Activated T-cell treated with anti-CD3 and anti-CD28 coated beads, Interleukin-2, amount 50 U/mL, for 72 hours (primary cell): Measurements from ENCODE around the gene NRAS. TPM values are rescaled to one million over a fixed set of nuclear protein-coding genes. Genes with fewer than 3 reads are reported as not detected.

Experiments
- ATAC-seq, 2 donors: fragments of 150-1000 bp; cut with Tn5 transposase; replicated peaks in 1 of 2; 2 replicates each; pipeline ENCODE4 v1.10.0; 2021; ENCODE audit warnings: moderate library complexity in 2 of 2, mild to moderate bottlenecking in 1 of 2
- DNase-seq, 2 donors: peaks; one replicate each; pipeline ENCODE4 v3.0.0; 2021 to 2022; ENCODE audit warnings: mixed read lengths in 1 of 2
- H3K27ac Mint-ChIP-seq: one replicate; pipeline ENCODE4 v1.8.0; 2022; ENCODE audit warnings: mild to moderate bottlenecking, moderate library complexity, mixed read lengths
- H3K27me3 Mint-ChIP-seq: one replicate; pipeline ENCODE4 v1.8.0; 2022; ENCODE audit warnings: low read depth, mixed read lengths
- H3K36me3 Mint-ChIP-seq, 2 donors: one replicate each; pipeline ENCODE4 v1.8.0; 2022; ENCODE audit warnings: mixed read lengths in 2 of 2, mild to moderate bottlenecking in 1 of 2; ENCODE audit not compliant: insufficient read depth in 2 of 2
- H3K4me1 Mint-ChIP-seq: one replicate; pipeline ENCODE4 v1.8.0; 2022; ENCODE audit warnings: low read depth, mixed read lengths
- H3K4me3 Mint-ChIP-seq, 2 donors: one replicate each; pipeline ENCODE4 v1.8.0; 2022; ENCODE audit warnings: mild to moderate bottlenecking in 2 of 2, mixed read lengths in 2 of 2, moderate library complexity in 2 of 2
- H3K9me3 Mint-ChIP-seq, 2 donors: one replicate each; pipeline ENCODE4 v1.8.0; 2022; ENCODE audit warnings: mixed read lengths in 2 of 2
- total RNA-seq, 2 donors: library from RNA; stranded (reverse); gene quantifications; one replicate each; pipeline ENCODE4 v1.2.3, GENCODE V29; 2022

The NRAS gene
- total RNA-seq, 2 donors from 2014 or later: 63.8 to 73.6 TPM

DNA sequence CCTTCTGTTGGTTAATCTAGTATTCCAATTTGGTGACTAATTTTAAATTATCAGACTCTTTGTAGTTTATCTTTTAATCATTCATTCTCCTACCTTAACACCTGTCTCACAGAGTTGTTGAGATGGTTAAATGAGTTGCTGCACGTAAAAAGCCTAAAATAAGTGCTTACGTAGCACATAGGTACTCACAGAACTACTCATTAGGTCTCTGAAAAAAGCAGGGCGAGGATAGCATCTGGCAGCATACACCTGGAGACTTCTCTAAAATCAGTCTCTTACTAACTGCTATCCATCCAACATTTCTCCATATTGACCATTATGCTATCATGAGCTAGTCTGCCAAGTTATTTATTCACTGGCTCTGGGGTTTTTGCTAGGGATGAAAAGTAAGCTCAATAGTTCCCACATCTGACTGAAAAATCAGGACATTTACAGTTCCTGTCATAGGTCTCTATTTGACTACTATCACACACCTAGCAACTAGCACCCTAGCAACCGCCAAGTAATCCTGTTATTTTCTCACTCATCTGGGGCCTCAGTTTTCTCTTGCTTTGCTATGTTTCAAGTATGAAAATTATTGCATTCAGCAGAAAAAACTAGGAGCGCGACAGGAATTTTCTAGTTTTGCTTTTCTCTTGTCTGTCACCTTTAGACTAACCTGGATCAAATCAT lies 30.0 kb upstream of the NRAS start:
- DNase-seq (peak; percentile 21 to 34), ATAC-seq (peak; percentile 71 to 86)
- peak overlapping the region in 1 of 2 donors; percentile 54 for H3K4me3 Mint-ChIP-seq
- H3K36me3 Mint-ChIP-seq: peaks cover 8 to 41% of the 10 kb centered on the region in 2 donors
- peaks cover 98% of the 10 kb centered on the region for H3K4me1 Mint-ChIP-seq
- no peaks in the 10 kb centered on the region for H3K27me3 Mint-ChIP-seq
- no peaks in the 10 kb centered on the region for H3K9me3 Mint-ChIP-seq
- peak overlapping the region; percentile 92 for H3K27ac Mint-ChIP-seq

DNA sequence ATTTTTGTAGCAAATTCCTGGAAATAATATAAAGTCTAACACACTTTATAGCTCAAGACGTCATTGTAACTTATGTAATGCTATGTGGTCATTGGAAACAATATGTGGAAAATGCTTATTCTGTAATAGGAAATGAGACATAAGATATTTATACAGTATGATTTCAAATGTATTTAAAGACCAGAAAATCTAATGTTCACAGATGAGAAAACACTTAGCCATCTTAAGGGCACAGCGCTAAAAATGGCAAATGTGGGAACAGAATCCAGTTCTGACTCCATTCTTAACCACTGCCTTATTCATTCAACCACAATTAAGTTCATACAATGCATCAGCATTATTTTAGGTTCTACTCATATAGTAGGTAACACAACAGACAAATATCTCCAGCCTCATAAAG lies 28.7 kb upstream of the NRAS start:
- ATAC-seq (peak; percentile 84), DNase-seq (peak in 1 of 2 donors; percentile 26)
- Mint-ChIP-seq H3K36me3 (peaks cover 10 to 45% of the 10 kb centered on the region in 2 donors), H3K27me3 (no peaks in the 10 kb centered on the region), H3K27ac (peak overlapping the region; percentile 86), H3K4me1 (peaks cover 92% of the 10 kb centered on the region), H3K9me3 (no peaks in the 10 kb centered on the region), H3K4me3 (peak overlapping the region in 1 of 2 donors; percentile 54)

DNA sequence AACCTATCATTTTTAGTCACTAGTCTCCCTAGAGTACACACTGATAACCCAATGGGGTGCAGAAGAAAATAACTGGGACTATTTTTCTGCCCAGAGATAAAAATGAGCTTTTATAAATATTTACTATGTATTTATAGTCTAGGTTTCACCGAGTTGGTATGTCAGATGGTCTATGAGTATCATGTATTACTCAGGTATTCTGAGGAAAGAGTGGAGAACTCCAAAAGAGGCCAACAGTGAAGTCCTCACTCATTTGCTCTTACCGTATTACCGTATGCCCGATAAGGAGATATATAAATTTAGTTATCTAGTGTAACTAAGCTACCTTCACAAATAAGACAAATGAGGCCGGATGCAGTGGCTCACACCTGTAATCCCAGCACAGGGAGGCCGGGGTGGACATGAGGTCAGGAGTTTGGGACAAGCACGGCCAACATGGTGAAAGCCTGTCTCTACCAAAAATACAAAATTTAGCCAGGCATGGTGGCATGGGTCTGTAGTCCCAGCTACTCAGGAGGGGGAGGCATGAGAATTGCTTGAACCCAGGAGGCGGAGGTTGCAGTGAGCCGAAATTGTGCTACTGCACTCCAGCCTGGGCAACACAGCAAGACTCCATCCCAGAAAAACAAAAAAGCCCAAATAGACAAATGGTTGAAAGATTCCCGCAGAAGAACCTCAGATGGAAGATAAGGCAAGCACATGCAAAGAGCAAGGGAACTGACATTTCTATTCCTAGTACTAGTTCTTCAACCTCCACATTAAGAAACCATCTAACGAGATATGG lies 25.6 kb upstream of the NRAS start:
- H3K27me3 Mint-ChIP-seq: no peaks in the 10 kb centered on the region
- no peak overlapping the region for H3K4me3 Mint-ChIP-seq
- H3K9me3 Mint-ChIP-seq: no peaks in the 10 kb centered on the region
- H3K36me3 Mint-ChIP-seq: peaks cover 4 to 38% of the 10 kb centered on the region in 2 donors
- DNase-seq (no peak), ATAC-seq (no peak)
- no peak overlapping the region for H3K27ac Mint-ChIP-seq
- H3K4me1 Mint-ChIP-seq: peaks cover 61% of the 10 kb centered on the region

GRCh38 chr1:114740331-114740730 lies 23.8 kb upstream of the NRAS start:
- no peak overlapping the region for H3K27ac Mint-ChIP-seq
- DNase-seq (no peak), ATAC-seq (no peak)
- no peak overlapping the region for H3K4me3 Mint-ChIP-seq
- no peaks in the 10 kb centered on the region for H3K27me3 Mint-ChIP-seq
- H3K36me3 Mint-ChIP-seq: peaks cover 12 to 42% of the 10 kb centered on the region in 2 donors
- peaks cover 49% of the 10 kb centered on the region for H3K4me1 Mint-ChIP-seq
- no peaks in the 10 kb centered on the region for H3K9me3 Mint-ChIP-seq

GRCh38 chr1:114737314-114737849 lies 20.8 kb upstream of the NRAS start:
- H3K27ac Mint-ChIP-seq: peak overlapping the region; percentile 35
- DNase-seq: no peak
- H3K4me3 Mint-ChIP-seq: no peak overlapping the region
- H3K36me3 Mint-ChIP-seq: peaks cover 12 to 36% of the 10 kb centered on the region in 2 donors
- ATAC-seq: no peak
- no peaks in the 10 kb centered on the region for H3K27me3 Mint-ChIP-seq
- H3K4me1 Mint-ChIP-seq: peaks cover 21% of the 10 kb centered on the region
- no peaks in the 10 kb centered on the region for H3K9me3 Mint-ChIP-seq

- Mint-ChIP-seq H3K36me3 (peaks cover 11 to 39% of the 10 kb centered on the region in 2 donors), H3K9me3 (no peaks in the 10 kb centered on the region), H3K27ac (peak overlapping the region; percentile 5), H3K4me3 (no peak overlapping the region), H3K4me1 (peaks cover 6% of the 10 kb centered on the region), H3K27me3 (no peaks in the 10 kb centered on the region)
- ATAC-seq (no peak), DNase-seq (no peak)
These were observed 18.9 kb upstream of the NRAS start for GRCh38 chr1:114735479-114735878.

- Mint-ChIP-seq H3K27me3 (no peaks in the 10 kb centered on the region), H3K4me1 (no peaks in the 10 kb centered on the region), H3K36me3 (peaks cover 6 to 47% of the 10 kb centered on the region in 2 donors), H3K27ac (peak overlapping the region; percentile 73), H3K4me3 (no peak overlapping the region), H3K9me3 (no peaks in the 10 kb centered on the region)
- DNase-seq: no peak
- ATAC-seq: no peak
These were observed 13.2 kb upstream of the NRAS start for GRCh38 chr1:114729782-114730181.

DNA sequence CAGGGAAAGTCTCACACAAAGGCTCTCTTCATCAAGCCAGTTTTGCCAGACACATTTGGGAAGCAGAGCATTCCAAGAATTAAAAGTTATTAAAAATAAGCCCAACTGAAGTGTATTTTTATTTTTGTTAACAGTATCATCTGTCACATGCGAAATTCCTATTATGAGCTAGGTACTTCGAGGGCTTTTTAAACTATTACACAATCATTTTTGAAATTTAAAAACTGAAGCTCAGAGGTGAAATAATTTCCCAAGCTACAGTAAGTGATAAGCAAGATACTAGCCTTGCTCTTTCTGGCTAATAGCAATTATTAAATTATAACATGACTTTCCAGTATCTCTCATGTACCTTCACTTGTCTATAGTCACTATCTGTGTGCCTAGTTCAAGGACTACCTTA lies 12.0 kb upstream of the NRAS start:
- Mint-ChIP-seq H3K9me3 (no peaks in the 10 kb centered on the region), H3K36me3 (peaks cover 8 to 47% of the 10 kb centered on the region in 2 donors), H3K4me3 (no peak overlapping the region), H3K27me3 (no peaks in the 10 kb centered on the region), H3K4me1 (no peaks in the 10 kb centered on the region), H3K27ac (peak overlapping the region; percentile 86)
- ATAC-seq: no peak
- DNase-seq: no peak

GRCh38 chr1:114725230-114725629 lies 8.7 kb upstream of the NRAS start:
- ATAC-seq (no peak), DNase-seq (no peak)
- peak overlapping the region; percentile 61 for H3K27ac Mint-ChIP-seq
- H3K9me3 Mint-ChIP-seq: no peaks in the 10 kb centered on the region
- H3K4me1 Mint-ChIP-seq: no peaks in the 10 kb centered on the region
- peaks cover 9 to 53% of the 10 kb centered on the region in 2 donors for H3K36me3 Mint-ChIP-seq
- H3K4me3 Mint-ChIP-seq: no peak overlapping the region
- no peaks in the 10 kb centered on the region for H3K27me3 Mint-ChIP-seq

DNA sequence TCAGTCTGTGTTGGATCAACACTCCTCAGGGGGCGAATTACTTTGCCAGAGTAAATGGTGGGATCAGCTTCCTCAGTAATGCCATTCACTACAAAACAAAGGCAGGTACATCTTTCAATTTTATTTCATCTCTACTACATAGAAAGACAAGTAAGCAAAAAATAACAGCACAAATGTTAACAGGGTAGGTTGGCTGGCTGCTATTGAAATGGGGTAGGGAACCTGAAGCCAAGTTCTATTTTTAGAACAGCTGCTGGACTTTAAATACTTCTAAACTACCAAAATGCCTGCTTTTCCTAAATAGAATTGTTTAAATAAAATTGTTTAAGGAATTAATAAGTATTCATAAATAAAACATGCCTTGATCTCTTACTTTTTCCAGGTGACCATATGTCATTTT lies 7.3 kb upstream of the NRAS start:
- peak overlapping the region; percentile 91 for H3K27ac Mint-ChIP-seq
- ATAC-seq (no peak), DNase-seq (no peak)
- no peak overlapping the region for H3K4me3 Mint-ChIP-seq
- H3K9me3 Mint-ChIP-seq: no peaks in the 10 kb centered on the region
- H3K27me3 Mint-ChIP-seq: no peaks in the 10 kb centered on the region
- peaks cover 7 to 42% of the 10 kb centered on the region in 2 donors for H3K36me3 Mint-ChIP-seq
- peaks cover 9% of the 10 kb centered on the region for H3K4me1 Mint-ChIP-seq

DNA sequence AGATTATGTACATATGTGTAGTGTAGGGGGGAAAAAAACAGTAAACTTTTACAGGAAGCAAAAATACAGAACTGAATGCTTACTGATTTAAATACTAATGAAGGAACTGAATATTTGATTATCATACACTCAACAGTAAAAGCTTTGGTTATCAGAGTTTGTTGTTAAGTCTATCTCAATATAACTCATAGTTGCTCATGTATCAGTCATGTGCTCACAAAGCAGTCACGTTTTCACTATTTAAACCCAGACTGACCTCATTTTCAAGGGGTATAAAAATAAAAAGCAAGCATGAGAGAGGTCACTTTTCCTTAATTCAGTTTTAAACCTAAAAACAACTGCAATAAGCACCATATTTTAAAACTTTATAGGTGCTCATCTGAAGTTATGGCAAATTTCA lies 6.9 kb upstream of the NRAS start:
- H3K4me1 Mint-ChIP-seq: peaks cover 13% of the 10 kb centered on the region
- H3K9me3 Mint-ChIP-seq: no peaks in the 10 kb centered on the region
- ATAC-seq: no peak
- no peak overlapping the region for H3K4me3 Mint-ChIP-seq
- DNase-seq: no peak
- peak overlapping the region; percentile 91 for H3K27ac Mint-ChIP-seq
- peaks cover 11 to 41% of the 10 kb centered on the region in 2 donors for H3K36me3 Mint-ChIP-seq
- H3K27me3 Mint-ChIP-seq: no peaks in the 10 kb centered on the region

DNA sequence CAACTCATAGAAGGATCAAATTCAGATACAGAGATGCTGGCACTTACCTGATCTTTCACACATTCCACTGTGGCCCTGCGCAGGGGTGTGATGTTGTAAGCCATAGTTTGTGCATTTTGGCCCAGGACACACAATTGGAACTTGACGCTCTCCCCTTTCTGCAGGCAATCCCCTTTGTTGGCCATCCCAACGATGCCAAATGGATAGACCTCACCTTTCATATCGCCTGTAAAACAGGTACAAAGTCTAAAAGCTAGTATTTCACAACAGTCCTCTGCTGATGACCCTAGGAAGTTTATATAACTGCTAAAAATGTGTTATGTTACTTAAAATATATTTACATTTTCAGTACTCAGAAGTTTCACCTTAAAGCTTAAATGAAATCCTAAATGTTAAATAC lies 3.9 kb upstream of the NRAS start:
- no peaks in the 10 kb centered on the region for H3K27me3 Mint-ChIP-seq
- no peak overlapping the region for H3K4me3 Mint-ChIP-seq
- ATAC-seq: no peak
- DNase-seq: no peak
- peaks cover 29% of the 10 kb centered on the region for H3K4me1 Mint-ChIP-seq
- H3K27ac Mint-ChIP-seq: peak overlapping the region; percentile 77
- no peaks in the 10 kb centered on the region for H3K9me3 Mint-ChIP-seq
- peaks cover 14 to 40% of the 10 kb centered on the region in 2 donors for H3K36me3 Mint-ChIP-seq

- Mint-ChIP-seq H3K9me3 (no peaks in the 10 kb centered on the region), H3K36me3 (peaks cover 14 to 36% of the 10 kb centered on the region in 2 donors), H3K27ac (peak overlapping the region; percentile 91), H3K4me3 (no peak overlapping the region), H3K27me3 (no peaks in the 10 kb centered on the region), H3K4me1 (peaks cover 30% of the 10 kb centered on the region)
- ATAC-seq: no peak
- no peak for DNase-seq
These were observed 2.8 kb upstream of the NRAS start for GRCh38 chr1:114719424-114719787.
